Stimulated activated CD8-positive, alpha-beta memory T cell treated with anti-CD3 and anti-CD28 coated beads, Interleukin-7, amount 100 ng/mL, for 24 hours (primary cell): ENCODE measurements around the gene TVP23A.
"Not testable (repeated sequence)": the region's sequence is repeated elsewhere in the genome, so short reads cannot be mapped to it uniquely, and the experiment has no call there.

Experiments
- DNase-seq: peaks from one replicate; pipeline ENCODE4 v3.0.0-alpha.2; 2020; ENCODE audit warnings: low read depth

Gene TVP23A

GRCh38 chr16:10791048-10791447, 27.5 kb downstream of the TVP23A start:
- no peak for DNase-seq

DNA sequence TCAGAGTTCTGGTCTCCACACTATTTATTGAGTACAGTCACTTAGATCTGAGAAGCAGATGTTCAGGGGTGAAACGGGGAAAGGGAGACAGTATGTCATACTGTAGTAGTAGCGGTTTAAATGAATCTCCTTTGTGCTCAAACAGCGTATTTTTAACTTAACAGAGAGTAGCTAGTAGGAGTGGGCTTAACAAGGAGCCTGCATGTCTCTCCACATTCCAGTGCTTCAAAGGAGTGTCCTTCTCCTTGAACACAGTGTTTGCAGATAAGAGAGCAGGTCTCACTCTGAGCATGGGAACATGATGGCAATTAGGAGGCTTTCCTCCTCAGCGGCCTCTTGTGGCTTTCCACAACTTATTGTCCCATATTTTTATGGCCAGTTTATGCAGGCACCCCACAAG, 30.0 kb downstream of the TVP23A start:
- not testable (repeated sequence) for DNase-seq

DNA sequence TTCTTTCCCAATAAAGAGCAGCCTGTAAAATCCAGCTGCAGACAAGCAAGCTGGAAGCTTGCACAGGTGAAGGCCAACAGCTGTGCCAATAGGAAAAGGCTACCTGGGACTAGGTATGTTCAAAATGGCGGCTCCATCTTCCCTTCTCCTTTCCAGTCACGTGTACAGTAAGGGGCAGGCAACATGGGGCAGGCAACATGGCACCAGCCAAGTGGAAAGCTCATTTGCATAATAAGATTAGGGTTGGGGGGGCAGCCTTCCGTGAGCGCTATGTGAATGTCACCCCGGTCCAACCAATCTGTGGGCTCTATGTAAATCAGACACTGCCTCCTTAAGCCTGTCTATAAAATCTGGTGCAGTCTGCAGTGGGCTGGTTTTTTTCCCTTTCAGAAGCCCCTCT, 31.3 kb downstream of the TVP23A start:
- DNase-seq: no peak

GRCh38 chr16:10782628-10783027, 36.0 kb downstream of the TVP23A start:
- DNase-seq: no peak

DNA sequence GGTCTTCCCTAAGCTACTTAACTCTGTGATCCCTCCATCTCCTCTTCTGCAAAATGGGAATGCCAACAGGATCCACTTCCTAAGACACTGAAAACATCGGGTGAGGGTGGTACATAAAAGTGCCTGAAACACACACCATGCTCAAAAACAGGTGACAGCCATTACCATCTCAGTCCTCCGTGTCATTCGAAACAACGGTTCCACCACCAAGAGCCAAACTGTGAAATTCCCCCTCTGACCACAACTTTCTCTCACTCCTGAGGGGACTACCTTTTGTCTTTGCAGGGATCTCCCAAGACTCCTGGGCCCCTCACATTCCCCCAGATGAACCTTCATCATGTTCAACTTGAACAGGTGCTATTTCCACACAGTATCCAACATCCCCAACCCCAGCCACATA, 38.0 kb downstream of the TVP23A start:
- DNase-seq: no peak

DNA sequence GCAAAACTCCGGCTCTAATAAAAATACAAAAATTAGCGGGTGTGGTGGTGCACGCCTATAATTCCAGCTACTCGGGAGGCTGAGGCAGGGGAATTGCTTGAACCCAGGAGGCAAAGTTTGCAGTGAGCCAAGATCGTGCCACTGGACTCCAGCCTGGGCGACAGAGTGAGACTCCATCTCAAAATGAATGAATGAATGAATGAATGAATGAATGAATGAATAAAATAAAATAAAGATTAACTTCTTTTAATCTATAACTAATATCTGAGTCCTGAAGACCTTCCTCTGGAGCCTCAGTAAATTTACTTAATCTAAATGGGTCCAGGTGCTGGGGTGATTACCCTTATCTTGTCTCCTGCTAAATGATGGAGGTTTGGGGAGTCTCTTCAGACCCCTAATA, 38.7 kb downstream of the TVP23A start:
- not testable (repeated sequence) for DNase-seq

- DNase-seq: no peak
Observed at GRCh38 chr16:10777356-10777755, 41.2 kb downstream of the TVP23A start.

- not testable (repeated sequence) for DNase-seq
Observed at GRCh38 chr16:10776923-10777322, 41.7 kb downstream of the TVP23A start.

GRCh38 chr16:10776280-10776679, 42.3 kb downstream of the TVP23A start:
- DNase-seq: no peak

DNA sequence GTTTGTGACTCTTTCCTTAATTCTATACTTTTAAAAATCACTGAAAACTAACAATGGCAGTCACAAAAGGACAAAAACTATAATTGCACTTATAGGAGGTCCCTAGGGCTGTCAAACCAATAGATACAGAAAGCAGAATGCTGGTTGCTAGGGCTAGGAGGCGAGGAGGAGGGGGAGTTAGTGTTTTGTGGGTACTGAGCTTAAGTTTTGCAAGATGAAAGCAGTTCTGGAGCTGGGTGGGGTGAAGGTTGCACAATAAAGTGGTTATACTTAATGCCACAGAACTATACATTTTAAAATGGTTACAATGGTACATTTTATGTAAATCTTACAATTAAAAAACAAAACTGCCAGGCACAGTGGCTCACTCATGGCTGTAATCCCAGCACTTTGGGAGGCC, 47.7 kb downstream of the TVP23A start:
- DNase-seq: no peak

GRCh38 chr16:10769381-10769780, 49.2 kb downstream of the TVP23A start:
- no peak for DNase-seq

DNA sequence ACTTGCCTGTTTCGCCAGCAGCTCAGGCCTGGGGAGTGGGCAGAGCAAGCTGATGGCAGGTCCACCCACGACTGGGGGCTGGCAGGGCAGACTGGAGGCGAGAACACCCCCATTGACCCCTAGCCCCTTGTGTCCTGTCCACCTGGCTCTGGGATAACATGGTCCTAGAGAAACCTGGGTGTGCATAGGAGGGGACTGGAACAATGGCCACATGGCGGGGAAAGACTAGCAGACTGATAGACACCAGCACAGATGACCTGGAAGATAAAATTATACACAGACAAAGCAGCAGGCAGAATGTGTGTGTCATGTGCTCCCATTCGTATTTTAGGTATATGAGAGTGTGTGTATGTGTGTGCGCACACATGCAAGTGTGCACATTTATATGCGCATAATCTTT, 51.5 kb downstream of the TVP23A start:
- DNase-seq: no peak

- DNase-seq: no peak
Observed at GRCh38 chr16:10765772-10766171, 52.8 kb downstream of the TVP23A start.

DNA sequence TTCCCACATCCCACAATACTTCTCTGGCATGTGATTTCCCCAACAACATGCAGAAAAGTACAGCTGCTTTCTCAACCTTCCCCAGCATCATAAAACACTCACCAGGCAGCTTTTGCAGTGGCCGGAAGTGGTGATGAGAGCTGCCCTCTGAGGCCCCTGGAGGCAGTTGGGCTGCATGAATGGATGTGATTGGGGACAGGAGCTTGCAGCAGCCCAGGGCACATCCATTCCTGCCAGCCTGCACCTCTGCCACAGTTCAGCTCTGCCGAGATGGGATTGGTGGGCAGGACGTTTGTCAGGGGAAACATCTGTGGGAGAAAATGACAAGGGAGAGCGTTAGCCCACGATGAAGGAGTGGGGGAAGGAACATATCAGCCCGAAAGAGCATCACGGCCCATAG, 55.1 kb downstream of the TVP23A start:
- no peak for DNase-seq

- DNase-seq: no peak
Observed at GRCh38 chr16:10762336-10763016, 56.1 kb downstream of the TVP23A start.

GRCh38 chr16:10761373-10761772, 57.2 kb downstream of the TVP23A start:
- DNase-seq: no peak

GRCh38 chr16:10760858-10761257, 57.7 kb downstream of the TVP23A start:
- no peak for DNase-seq

DNA sequence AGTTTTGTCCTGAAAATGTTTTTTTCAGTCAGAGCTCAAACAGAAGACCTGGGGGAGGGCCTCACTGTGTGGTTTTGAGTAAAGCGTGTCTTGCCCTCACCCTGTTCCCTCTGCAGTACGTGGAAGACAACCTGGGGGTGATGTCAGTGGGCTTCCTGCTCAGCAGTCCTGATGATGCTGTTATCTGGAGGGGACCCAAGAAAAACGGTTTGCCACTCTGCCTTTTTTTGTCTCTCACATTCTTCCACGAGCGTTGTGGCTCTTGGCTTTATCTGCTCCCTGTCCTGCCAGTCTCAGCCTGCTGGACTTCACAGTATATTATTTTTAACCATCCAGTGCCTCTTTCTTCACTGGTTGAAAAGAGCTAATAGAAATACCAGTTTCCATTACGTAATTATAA, 62.0 kb downstream of the TVP23A start:
- DNase-seq: no peak

- no peak for DNase-seq
Observed at GRCh38 chr16:10754941-10755340, 63.7 kb downstream of the TVP23A start.

GRCh38 chr16:10753670-10754069, 64.9 kb downstream of the TVP23A start:
- DNase-seq: no peak

DNA sequence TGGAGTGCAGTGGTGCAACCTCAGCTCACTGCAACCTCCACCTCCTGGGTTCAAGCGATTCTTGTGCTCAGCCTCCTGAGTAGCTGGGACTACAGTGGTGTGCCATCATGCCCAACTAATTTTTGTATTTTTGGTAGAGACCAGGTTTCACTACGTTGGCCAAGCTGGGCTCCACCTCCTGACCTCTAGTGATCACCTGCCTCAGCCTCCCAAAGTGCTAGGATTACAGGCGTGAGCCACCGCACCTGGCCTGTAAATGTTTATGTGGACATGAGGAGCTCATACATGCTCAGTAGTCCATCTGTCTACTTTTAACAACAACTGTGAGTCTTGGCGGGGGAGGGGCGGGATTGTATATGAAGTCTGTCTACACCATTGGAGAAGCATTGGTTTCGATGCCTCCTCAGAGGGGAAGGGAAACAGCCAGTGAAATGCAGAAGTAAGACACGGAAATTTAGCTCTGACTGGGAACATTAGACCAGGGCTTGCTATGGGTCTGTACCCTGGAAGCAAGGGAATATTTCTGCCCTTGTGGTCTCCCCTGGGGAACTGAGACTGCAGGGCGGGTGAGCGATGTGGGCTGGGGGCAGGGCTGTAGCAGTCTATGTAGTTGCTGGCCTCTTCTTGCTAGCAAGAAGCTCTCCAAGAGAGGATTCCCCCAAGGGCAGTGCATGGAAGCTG, 65.6 kb downstream of the TVP23A start:
- no peak for DNase-seq

DNA sequence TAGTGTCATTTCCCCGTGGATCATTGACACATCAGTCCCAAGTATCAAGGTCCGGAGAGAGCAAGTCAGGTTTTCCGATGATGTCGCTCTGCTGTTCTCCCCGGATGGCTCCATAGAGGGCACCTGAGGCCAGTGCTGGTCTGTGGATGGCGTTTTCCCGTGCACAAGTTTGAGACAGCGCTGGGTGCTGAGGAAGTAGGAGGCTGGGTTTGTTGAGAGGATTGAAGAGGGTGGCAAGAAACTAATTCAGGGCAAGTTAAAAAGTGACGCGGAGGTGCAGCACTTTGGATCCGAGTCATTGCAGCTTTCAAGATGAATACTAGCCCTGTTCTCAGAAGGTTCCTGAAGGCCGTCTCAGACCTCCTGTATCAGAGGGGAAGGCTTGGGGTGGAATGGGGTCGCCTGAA, 67.3 kb downstream of the TVP23A start:
- no peak for DNase-seq

DNA sequence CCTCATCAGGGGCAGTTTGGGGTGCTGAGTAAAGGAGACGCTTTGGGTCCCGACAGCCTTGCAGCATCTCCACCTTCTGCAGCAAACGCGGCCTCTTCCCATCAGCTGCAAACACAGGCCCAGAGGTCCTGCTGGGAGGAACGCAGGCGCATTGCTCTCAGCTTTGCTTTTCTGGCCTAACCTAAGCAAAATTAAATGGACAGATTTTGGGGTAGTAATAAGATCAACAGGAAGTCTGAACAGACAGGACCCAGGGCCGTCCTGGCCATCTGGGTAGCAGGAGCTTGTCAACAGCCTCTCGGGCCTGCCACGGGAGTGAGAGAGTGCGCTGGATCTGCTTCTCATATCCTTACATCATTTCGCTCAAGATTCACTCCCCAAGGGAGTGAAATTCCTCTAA, 67.8 kb downstream of the TVP23A start:
- no peak for DNase-seq

GRCh38 chr16:10745841-10746240, 72.8 kb downstream of the TVP23A start:
- DNase-seq: no peak
